Keratinocyte (primary cell): ENCODE data around the gene MUC4. TPM values are rescaled to one million over a fixed set of nuclear protein-coding genes. Genes with fewer than 3 reads are reported as not detected.
"Not testable (repeated sequence)": the region's sequence is repeated elsewhere in the genome, so short reads cannot be mapped to it uniquely, and the experiment has no call there.

Experiments used
- DNase-seq: peaks from one replicate; pipeline ENCODE4 v3.0.0-alpha.2; 2011; ENCODE audit warnings: low read depth, missing footprints, low spot score
- FAIRE-seq: peaks from 2 replicates; lab custom pipeline; 2011; peaks lifted over from hg19 to GRCh38; lab: Jason Lieb, UNC
- H2AFZ ChIP-seq: 2 replicates; pipeline ENCODE4 v1.6.0; 2012; ENCODE audit warnings: low read length, control low read depth, inconsistent platforms; ENCODE audit not compliant: control insufficient read depth
- H3K27ac ChIP-seq: 2 replicates; pipeline ENCODE4 v1.5.1; 2011; ENCODE audit warnings: low read length; ENCODE audit not compliant: control insufficient read depth, insufficient read depth
- H3K27me3 ChIP-seq: 3 replicates; pipeline ENCODE4 v1.6.0; 2011; ENCODE audit warnings: low read length; ENCODE audit not compliant: control insufficient read depth, insufficient read depth; ENCODE audit errors: extremely low read depth
- H3K36me3 ChIP-seq, 2 experiments: 2 replicates in 1 of 2; 3 replicates in 1 of 2; pipeline ENCODE4 v1.5.1; 2011; ENCODE audit warnings: low read length in 2 of 2, mild to moderate bottlenecking in 1 of 2; ENCODE audit not compliant: control insufficient read depth in 2 of 2, insufficient read depth in 2 of 2; ENCODE audit errors: extremely low read depth in 1 of 2
- H3K4me1 ChIP-seq: 3 replicates; pipeline ENCODE4 v1.5.1; 2011; ENCODE audit warnings: low read length; ENCODE audit not compliant: control insufficient read depth, insufficient read depth; ENCODE audit errors: extremely low read depth
- H3K4me2 ChIP-seq: 3 replicates; pipeline ENCODE4 v1.6.0; 2011; ENCODE audit warnings: low read depth, low read length; ENCODE audit not compliant: control insufficient read depth, insufficient read depth; ENCODE audit errors: extremely low read depth
- H3K4me3 ChIP-seq, 3 experiments: fragments of 200-600 bp in 1 of 3; sonication (generic) in 1 of 3; 2 replicates in 2 of 3; 3 replicates in 1 of 3; pipeline ENCODE4 v1.5.1; 2011 to 2016; ENCODE audit warnings: low read length in 3 of 3, mild to moderate bottlenecking in 3 of 3, control low read depth in 2 of 3, inconsistent platforms in 1 of 3, low read depth in 1 of 3, mixed read lengths in 1 of 3, mixed run types in 1 of 3, moderate library complexity in 1 of 3; ENCODE audit not compliant: control insufficient read depth in 2 of 3, insufficient read depth in 2 of 3; ENCODE audit errors: extremely low read depth in 1 of 3
- H3K79me2 ChIP-seq: 2 replicates; pipeline ENCODE4 v1.6.0; 2012; ENCODE audit warnings: low read length; ENCODE audit not compliant: control insufficient read depth, insufficient read depth
- H3K9ac ChIP-seq: 3 replicates; pipeline ENCODE4 v1.6.0; 2011; ENCODE audit warnings: low read length; ENCODE audit not compliant: control insufficient read depth, insufficient read depth; ENCODE audit errors: extremely low read depth
- H3K9me1 ChIP-seq: 3 replicates; pipeline ENCODE4 v1.6.0; 2011; ENCODE audit warnings: low read length; ENCODE audit not compliant: control insufficient read depth, insufficient read depth; ENCODE audit errors: extremely low read depth
- H3K9me3 ChIP-seq: 2 replicates; pipeline ENCODE4 v1.5.1; 2012; ENCODE audit warnings: low read depth, low read length; ENCODE audit not compliant: control insufficient read depth
- H4K20me1 ChIP-seq: 3 replicates; pipeline ENCODE4 v1.6.0; 2011; ENCODE audit warnings: low read length; ENCODE audit not compliant: control insufficient read depth, insufficient read depth; ENCODE audit errors: extremely low read depth
- EZH2 ChIP-seq: IDR thresholded peaks from one replicate; pipeline ENCODE4 v1.6.1; 2012; ENCODE audit warnings: inconsistent platforms, mild to moderate bottlenecking, low read length, moderate library complexity
- dilution Hi-C: fragments of 300-500 bp; cut with MboI; formaldehyde crosslinking; loops from one replicate; pipeline ENCODE4 v1.7.0; 2020; ENCODE audit warnings: low sequenced_read_pairs; ENCODE audit not compliant: extremely low pct_ligation_motif_present
- polyA plus RNA-seq, 5 experiments: library from polyadenylated mRNA; depleted of rRNA in 3 of 5; stranded (reverse) in 3 of 5; stranded (forward) in 1 of 5; unstranded in 1 of 5; fragments of >200 nt; gene quantifications; 1 replicate in 1 of 5; 2 replicates in 3 of 5; 3 replicates in 1 of 5; pipeline versions ENCODE4 v1.2.1 to v1.2.3, GENCODE V29; 2011 to 2012; ENCODE audit warnings: missing spikeins in 2 of 5, low read depth in 1 of 5, low replicate concordance in 1 of 5
- TF ChIP-seq, protein P1 (sequence below), 3 experiments: IDR thresholded peaks in 1 of 3; conservative IDR thresholded peaks in 1 of 3; optimal IDR thresholded peaks in 1 of 3; 2 replicates in 2 of 3; 3 replicates in 1 of 3; pipeline versions ENCODE3 to v1.5.1; 2011; ENCODE audit warnings: low read length in 3 of 3, mild to moderate bottlenecking in 3 of 3, moderate library complexity in 2 of 3, control low read depth in 1 of 3, inconsistent platforms in 1 of 3; ENCODE audit not compliant: insufficient read depth in 2 of 3; ENCODE audit errors: extremely low read depth in 1 of 3

Gene MUC4
- polyA plus RNA-seq, 1 donor (not counting 4 experiments of a cell fraction or from before 2014, with no cell fraction given), result not detected

DNA sequence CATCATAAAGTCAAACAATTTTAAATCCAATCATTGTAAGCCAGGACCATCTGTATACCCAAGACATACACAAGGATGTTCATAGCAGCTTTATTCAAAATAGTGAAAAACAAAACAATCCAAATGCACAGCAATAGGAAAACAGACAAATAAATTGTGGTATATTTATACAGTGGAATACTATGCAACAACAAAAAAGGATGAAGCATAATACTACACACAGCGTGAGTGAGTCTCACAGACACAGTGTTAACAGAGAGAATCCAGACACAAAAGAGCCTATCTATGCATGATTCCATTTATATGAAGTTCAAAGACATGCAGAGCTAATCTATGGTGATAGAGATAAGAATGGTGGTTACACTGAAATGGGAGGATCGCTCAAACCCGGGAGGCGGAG is 96.6 kb downstream of the MUC4 start:
- no peaks in the 10 kb centered on the region for H3K79me2 ChIP-seq
- DNase-seq (no peak), FAIRE-seq (no peak)
- no peaks in the 10 kb centered on the region for H4K20me1 ChIP-seq
- H3K27ac ChIP-seq, result no peak overlapping the region
- no peak overlapping the region for H2AFZ ChIP-seq
- no peaks in the 10 kb centered on the region for H3K9me1 ChIP-seq
- H3K9me3 ChIP-seq, result no peaks in the 10 kb centered on the region
- no peaks in the 10 kb centered on the region for H3K36me3 ChIP-seq
- no peak overlapping the region for H3K4me3 ChIP-seq
- H3K4me1 ChIP-seq, result peaks cover 7% of the 10 kb centered on the region
- no peak overlapping the region for H3K9ac ChIP-seq
- peaks cover 21% of the 10 kb centered on the region for H3K27me3 ChIP-seq
- H3K4me2 ChIP-seq, result no peak overlapping the region
- dilution Hi-C loops, result no loop called here
- TF ChIP-seq, protein P1, sequence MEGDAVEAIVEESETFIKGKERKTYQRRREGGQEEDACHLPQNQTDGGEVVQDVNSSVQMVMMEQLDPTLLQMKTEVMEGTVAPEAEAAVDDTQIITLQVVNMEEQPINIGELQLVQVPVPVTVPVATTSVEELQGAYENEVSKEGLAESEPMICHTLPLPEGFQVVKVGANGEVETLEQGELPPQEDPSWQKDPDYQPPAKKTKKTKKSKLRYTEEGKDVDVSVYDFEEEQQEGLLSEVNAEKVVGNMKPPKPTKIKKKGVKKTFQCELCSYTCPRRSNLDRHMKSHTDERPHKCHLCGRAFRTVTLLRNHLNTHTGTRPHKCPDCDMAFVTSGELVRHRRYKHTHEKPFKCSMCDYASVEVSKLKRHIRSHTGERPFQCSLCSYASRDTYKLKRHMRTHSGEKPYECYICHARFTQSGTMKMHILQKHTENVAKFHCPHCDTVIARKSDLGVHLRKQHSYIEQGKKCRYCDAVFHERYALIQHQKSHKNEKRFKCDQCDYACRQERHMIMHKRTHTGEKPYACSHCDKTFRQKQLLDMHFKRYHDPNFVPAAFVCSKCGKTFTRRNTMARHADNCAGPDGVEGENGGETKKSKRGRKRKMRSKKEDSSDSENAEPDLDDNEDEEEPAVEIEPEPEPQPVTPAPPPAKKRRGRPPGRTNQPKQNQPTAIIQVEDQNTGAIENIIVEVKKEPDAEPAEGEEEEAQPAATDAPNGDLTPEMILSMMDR (optimal IDR thresholded peaks at IDR 0.05 in 1 of 3, IDR thresholded peaks at IDR 0.05 in 1 of 3, conservative IDR thresholded peaks at IDR 0.05 in 1 of 3; ENCODE audit: extremely low read depth in 1 of 3, insufficient read depth in 2 of 3, low read length in 3 of 3), result no peak
- no peak for TF ChIP-seq EZH2

DNA sequence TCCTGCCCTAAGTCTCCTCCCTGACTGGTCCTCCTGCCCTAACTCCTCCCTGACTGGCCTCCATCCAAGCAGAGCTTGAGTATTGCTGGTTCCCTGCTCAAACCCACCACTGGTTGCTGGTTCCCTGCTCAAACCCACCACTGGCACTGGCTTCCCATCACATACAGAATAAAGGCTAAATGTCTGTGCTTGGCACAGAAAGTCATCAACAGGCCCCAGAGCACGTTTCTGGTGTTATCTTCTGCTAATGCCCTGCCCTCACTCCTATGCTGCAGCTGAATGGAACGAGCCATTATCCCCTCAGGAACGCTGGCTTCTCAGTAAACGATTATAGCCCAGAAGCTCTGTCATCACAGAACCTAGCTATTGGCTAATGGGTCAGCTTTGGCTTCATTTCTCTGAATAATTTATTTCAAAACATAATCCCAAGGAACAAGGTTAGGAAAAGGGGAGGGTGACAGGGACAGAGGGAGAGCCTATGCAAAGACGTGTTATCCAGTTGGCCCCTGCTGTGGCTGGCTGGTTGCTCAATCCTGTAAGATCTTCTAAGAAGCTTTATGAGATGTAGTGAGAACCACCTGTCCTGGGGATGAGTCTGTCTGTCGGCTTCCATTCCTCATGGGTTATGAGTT is 97.2 kb downstream of the MUC4 start:
- Histone ChIP-seq H3K36me3 (no peaks in the 10 kb centered on the region), H3K9me1 (no peaks in the 10 kb centered on the region), H4K20me1 (no peaks in the 10 kb centered on the region), H3K27me3 (peaks cover 20% of the 10 kb centered on the region), H3K9ac (no peak overlapping the region), H3K4me1 (peaks cover 7% of the 10 kb centered on the region), H3K79me2 (no peaks in the 10 kb centered on the region), H3K9me3 (no peaks in the 10 kb centered on the region), H3K27ac (no peak overlapping the region), H3K4me3 (no peak overlapping the region), H2AFZ (no peak overlapping the region), H3K4me2 (no peak overlapping the region)
- no peak for TF ChIP-seq EZH2
- TF ChIP-seq, protein P1 (optimal IDR thresholded peaks at IDR 0.05 in 1 of 3, IDR thresholded peaks at IDR 0.05 in 1 of 3, conservative IDR thresholded peaks at IDR 0.05 in 1 of 3; ENCODE audit: extremely low read depth in 1 of 3, insufficient read depth in 2 of 3, low read length in 3 of 3), result no peak
- FAIRE-seq (no peak), DNase-seq (no peak)
- dilution Hi-C loops, result no loop called here

DNA sequence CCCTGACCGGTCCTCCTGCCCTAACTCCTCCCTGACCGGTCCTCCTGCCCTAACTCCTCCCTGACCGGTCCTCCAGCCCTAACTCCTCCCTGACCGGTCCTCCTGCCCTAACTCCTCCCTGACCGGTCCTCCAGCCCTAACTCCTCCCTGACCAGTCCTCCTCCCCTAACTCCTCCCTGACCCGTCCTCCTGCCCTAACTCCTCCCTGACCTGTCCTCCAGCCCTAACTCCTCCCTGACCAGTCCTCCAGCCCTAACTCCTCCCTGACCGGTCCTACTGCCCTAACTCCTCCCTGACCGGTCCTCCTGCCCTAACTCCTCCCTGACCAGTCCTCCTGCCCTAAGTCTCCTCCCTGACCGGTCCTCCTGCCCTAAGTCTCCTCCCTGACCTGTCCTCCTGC is 98.6 kb downstream of the MUC4 start:
- H3K4me2 ChIP-seq, H3K36me3 ChIP-seq, H3K4me1 ChIP-seq, H3K4me3 ChIP-seq, H3K27ac ChIP-seq, dilution Hi-C loops, H4K20me1 ChIP-seq, H3K9ac ChIP-seq, H2AFZ ChIP-seq, H3K79me2 ChIP-seq, H3K9me1 ChIP-seq, FAIRE-seq, H3K9me3 ChIP-seq, DNase-seq: not testable (repeated sequence)
- H3K27me3 ChIP-seq, result peaks cover 14% of the 10 kb centered on the region

DNA sequence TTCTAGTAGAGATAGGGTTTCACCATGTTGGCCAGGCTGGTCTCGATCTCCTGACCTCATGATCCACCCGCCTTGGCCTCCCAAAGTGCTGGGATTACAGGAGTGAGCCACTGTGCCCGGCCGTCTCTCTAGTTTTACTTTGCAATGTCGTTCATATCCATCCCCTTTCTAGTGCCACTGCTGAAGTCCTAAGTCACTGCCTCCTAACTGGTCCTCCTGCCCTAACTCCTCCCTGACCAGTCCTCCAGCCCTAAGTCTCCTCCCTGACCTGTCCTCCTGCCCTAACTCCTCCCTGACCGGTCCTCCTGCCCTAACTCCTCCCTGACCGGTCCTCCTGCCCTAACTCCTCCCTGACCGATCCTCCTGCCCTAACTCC is 99.2 kb downstream of the MUC4 start:
- H3K9me3 ChIP-seq, DNase-seq, FAIRE-seq, H3K4me3 ChIP-seq, dilution Hi-C loops, H3K27ac ChIP-seq, H3K36me3 ChIP-seq, H3K27me3 ChIP-seq, H3K9ac ChIP-seq, H2AFZ ChIP-seq, H3K9me1 ChIP-seq, H3K4me1 ChIP-seq, H4K20me1 ChIP-seq, H3K4me2 ChIP-seq, H3K79me2 ChIP-seq: not testable (repeated sequence)
